ENCODE measurements around the gene CD300A.

The CD300A gene

GRCh38 chr17:74524653-74525464 lies 58.4 kb downstream of the CD300A start:
- DNase-seq = no peak

GRCh38 chr17:74525465-74525725 lies 59.0 kb downstream of the CD300A start:
- no peak for DNase-seq

GRCh38 chr17:74525781-74526288 lies 59.4 kb downstream of the CD300A start:
- DNase-seq = no peak

GRCh38 chr17:74526681-74527080 lies 60.2 kb downstream of the CD300A start:
- DNase-seq = no peak

- no peak for DNase-seq
Observed at GRCh38 chr17:74527081-74527480, 60.6 kb downstream of the CD300A start.

- no peak for DNase-seq
Observed at GRCh38 chr17:74527756-74528155, 61.3 kb downstream of the CD300A start.

- no peak for DNase-seq
Observed at GRCh38 chr17:74528491-74529199, 62.2 kb downstream of the CD300A start.

GRCh38 chr17:74529243-74529642 lies 62.8 kb downstream of the CD300A start:
- no peak for DNase-seq

- no peak for DNase-seq
Observed at GRCh38 chr17:74530831-74531150, 64.4 kb downstream of the CD300A start.

- DNase-seq = no peak
Observed at GRCh38 chr17:74531231-74531761, 64.9 kb downstream of the CD300A start, which contains the start of gene CD300LB. Gene CD300LB (minus strand): TSS chr17:74531475. CDS start chr17:74531350, 125 bp downstream.

- DNase-seq = no peak
Observed at GRCh38 chr17:74532115-74532514, 65.7 kb downstream of the CD300A start.
